HG03064 (cell line): ENCODE results near the gene ZYG11B.
"Not testable (repeated sequence)": the region's sequence is repeated elsewhere in the genome, so short reads cannot be mapped to it uniquely, and the experiment has no call there.

Source experiments
- ATAC-seq: cut with Tn5 transposase; IDR thresholded peaks from one replicate; pipeline ENCODE4 v1.9.1; 2021; ENCODE audit warnings: low read depth; ENCODE audit not compliant: unreplicated experiment

ZYG11B gene

GRCh38 chr1:52842643-52843310 lies 116.5 kb downstream of the ZYG11B start, which contains the start of gene ZYG11A:
Gene ZYG11A (plus strand): TSS chr1:52842760. CDS start chr1:52842884, 124 bp downstream.
- ATAC-seq: no peak

GRCh38 chr1:52845119-52845518 lies 118.9 kb downstream of the ZYG11B start:
- not testable (repeated sequence) for ATAC-seq

- ATAC-seq: no peak
These were observed 122.2 kb downstream of the ZYG11B start for GRCh38 chr1:52848423-52848822.

GRCh38 chr1:52850951-52851350 lies 124.7 kb downstream of the ZYG11B start:
- no peak for ATAC-seq

- no peak for ATAC-seq
These were observed 126.6 kb downstream of the ZYG11B start for GRCh38 chr1:52852854-52853253.

- no peak for ATAC-seq
These were observed 129.3 kb downstream of the ZYG11B start for GRCh38 chr1:52855584-52855983.

- ATAC-seq: no peak
These were observed 129.8 kb downstream of the ZYG11B start for GRCh38 chr1:52856026-52856425.

GRCh38 chr1:52857443-52857842 lies 131.2 kb downstream of the ZYG11B start:
- ATAC-seq: no peak

GRCh38 chr1:52862666-52863458 lies 136.6 kb downstream of the ZYG11B start:
- no peak for ATAC-seq

GRCh38 chr1:52867087-52867863 lies 141.0 kb downstream of the ZYG11B start:
- ATAC-seq: peak; percentile 85

- ATAC-seq: not testable (repeated sequence)
These were observed 143.5 kb downstream of the ZYG11B start for GRCh38 chr1:52869727-52870126.

GRCh38 chr1:52876843-52877242 lies 150.6 kb downstream of the ZYG11B start:
- ATAC-seq: no peak
